GM21619 (cell line): ENCODE results near the gene SLC37A2.
"Not testable (repeated sequence)": the region's sequence is repeated elsewhere in the genome, so short reads cannot be mapped to it uniquely, and the experiment has no call there.

Experiments used
- ATAC-seq: cut with Tn5 transposase; IDR thresholded peaks from one replicate; pipeline ENCODE4 v1.9.1; 2021; ENCODE audit not compliant: unreplicated experiment

The SLC37A2 gene

DNA sequence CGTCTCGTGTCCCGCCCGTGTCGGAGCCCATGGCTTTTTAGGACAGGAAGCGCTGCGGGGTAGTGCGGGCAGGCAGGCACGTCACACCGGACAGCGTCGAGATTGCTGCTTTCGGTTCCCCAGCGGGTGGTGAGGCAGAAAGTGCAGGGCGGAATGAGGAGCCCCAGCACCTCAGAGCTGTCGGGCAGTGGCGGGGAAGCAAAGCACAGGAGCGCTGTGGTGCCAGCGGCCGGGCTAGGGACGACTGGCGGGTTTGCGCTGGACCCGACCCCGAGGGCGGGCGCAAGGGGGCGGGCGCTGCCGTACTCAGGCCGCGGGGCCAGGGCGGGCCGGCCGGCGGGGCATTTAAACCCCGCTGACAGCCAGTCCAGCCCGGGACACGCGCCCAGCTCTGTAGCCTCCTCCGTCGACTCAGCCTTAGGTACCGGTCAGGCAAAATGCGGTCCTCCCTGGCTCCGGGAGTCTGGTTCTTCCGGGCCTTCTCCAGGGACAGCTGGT lies at the start of gene SLC37A2:
Gene SLC37A2, plus strand, starts transcription at position 375 of the 498 bp plus-strand sequence. Its CDS starts 63 bp downstream, at position 438.
- peak; percentile 91 for ATAC-seq

DNA sequence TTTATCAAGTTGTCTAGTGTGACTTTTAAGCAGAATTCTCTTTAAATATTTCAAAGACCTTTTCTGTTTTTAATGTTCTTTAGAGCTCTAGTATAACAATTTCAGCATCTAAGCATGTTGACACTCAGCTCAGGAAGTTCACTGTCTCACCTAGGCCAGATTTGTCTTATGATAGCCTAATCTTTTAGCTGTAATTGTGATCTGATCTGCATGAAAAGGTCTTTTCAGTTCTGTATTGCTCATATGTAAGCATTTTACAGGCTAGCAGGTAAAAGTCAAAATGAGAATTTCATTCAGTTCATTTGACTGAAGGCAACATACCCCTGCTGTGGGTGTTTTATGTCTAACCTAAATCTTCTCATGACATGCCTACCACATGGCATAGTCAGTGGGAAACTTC lies 46.7 kb upstream of the SLC37A2 start:
- no peak for ATAC-seq

DNA sequence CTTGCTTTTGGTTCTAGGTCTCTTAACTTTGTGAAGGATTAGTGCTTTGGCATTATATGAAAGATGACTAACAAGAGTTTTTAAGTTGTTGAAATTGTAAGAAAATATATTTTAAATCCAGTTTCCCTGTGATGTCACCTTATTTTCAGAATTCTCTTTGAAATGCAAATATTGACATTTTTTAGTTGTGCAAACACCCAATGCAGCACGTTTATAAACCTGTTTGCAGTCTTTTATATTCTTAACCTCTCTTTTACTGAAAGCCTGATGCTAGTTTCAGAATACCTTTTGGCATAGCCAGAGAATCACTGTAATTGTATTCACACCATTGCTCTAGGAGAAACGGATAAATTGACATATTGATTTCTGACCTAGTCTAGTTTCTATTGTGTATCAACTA lies 42.8 kb upstream of the SLC37A2 start:
- ATAC-seq: no peak

DNA sequence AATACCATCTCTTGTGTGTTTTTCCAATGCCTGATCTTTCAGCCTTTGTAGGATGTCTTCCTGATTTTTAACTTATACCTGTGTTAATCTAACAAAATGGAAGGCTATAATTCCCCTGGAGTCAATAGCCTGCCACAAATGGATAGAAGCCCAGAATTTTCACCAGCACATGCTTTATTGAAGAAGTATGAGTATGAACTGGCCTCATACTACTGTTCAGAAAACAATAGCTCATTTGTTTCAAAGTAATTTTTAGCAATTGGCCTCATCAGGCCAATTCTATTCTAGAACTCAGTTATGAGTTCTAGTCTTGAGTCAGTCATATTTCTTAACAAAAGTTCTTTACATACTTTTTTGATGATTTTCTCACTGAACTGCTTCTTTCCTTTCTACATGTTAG lies 40.6 kb upstream of the SLC37A2 start:
- no peak for ATAC-seq

- no peak for ATAC-seq
Measured at GRCh38 chr11:125025968-125026367, 37.1 kb upstream of the SLC37A2 start.

DNA sequence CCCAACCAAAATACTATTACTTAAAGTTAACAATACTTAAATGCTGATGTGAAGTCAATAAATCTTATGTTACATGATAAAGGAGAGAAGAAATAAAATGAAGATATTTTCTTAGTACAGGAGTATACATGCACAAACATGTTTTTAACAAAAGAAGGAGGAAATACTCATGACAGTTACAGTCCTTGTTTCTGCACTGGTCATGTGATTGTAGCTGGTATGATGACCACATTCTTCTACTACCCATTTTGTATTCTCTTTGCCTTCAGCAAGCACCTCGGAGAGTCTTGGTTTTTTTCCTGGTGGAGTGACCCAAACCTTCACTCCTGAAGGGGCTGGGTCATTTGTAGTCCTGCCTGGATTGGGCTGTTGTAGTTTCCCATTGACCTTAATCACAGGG lies 33.7 kb upstream of the SLC37A2 start:
- ATAC-seq: not testable (repeated sequence)

DNA sequence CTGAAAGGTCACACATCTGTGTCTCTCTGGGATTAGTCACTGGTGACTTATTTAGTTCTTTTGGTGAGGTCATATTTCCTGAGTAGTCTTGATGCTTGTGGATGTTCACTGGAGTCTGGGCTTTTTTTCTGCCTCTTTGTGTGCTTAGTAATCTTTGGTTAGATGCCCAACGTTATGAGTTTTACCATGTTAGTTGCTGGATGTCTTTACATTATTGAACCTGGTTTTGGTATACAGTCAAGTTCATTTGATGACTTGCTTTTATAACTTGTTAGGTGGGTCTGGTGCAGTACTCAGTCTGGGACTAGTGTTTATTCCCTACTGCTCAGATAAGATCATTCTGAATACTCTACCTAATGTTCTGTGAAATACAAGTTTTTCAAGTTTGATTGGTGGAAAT lies 26.2 kb upstream of the SLC37A2 start:
- ATAC-seq: no peak

GRCh38 chr11:125049164-125049792 lies 13.8 kb upstream of the SLC37A2 start:
- ATAC-seq: no peak

DNA sequence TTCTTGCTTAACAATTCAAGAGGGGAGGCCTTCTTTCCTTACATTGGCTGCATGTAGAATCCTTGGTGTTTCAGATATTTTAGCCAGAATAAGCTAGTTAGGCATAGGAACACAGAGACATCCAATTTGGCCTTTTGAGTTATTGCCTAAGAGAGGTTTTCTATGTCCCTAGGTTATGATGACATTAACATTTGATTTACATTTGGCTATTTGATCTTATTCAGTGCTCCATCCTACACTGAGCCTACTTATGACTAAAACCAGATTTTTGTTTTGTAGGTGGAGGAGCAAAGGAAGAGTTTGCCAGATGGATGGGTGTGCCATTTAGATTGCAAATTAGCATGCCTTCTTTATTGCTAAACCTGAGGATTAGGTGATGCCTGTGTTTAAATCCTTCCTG lies 11.1 kb upstream of the SLC37A2 start:
- no peak for ATAC-seq

GRCh38 chr11:125053167-125053566 lies 9.9 kb upstream of the SLC37A2 start:
- ATAC-seq: no peak

DNA sequence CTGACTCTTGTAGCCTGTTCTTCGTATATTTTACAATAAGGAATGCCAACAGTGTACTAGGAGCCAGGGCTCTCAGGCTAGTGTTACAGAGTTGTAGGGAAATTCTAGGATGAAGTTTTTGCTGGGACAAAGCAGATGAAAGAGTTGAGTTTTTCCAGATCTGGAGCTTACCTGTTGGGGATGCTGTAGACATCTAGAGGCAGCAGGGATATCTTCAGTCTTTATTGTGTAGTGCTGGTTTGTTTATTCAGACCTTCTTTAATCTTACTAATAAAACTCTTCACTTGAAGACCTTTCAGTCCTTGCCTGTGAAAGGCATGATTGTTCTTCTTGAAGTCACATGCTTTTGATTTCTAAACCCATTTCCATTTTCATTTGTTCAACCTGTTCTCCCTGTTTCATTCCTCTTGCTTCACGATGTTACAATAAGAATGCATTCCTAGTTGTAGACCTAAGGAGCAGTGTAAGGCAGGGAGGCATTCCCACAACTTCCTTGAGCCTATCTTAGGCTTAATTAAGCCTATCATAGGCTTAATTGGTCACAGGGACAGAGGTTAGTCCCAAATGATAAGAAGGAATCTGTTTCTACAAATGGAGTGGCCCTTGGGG lies 7.9 kb upstream of the SLC37A2 start:
- ATAC-seq: no peak

DNA sequence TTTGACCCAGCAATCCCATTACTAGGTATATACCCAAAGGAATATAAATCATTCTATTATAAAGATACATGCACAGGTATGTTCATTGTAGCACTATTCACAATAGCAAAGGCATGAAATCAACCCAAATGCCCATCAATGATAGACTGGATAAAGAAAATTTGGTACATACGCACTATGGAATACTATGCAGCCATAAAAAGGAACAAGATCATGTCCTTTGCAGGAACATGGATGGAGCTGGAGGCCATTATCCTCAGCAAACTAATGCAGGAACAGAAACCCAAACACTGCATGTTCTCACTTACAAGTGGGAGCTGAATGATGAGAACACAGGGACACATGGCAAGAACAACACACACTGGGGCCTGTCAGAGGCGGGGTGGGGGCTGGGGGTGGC lies 7.0 kb upstream of the SLC37A2 start:
- ATAC-seq: not testable (repeated sequence)

DNA sequence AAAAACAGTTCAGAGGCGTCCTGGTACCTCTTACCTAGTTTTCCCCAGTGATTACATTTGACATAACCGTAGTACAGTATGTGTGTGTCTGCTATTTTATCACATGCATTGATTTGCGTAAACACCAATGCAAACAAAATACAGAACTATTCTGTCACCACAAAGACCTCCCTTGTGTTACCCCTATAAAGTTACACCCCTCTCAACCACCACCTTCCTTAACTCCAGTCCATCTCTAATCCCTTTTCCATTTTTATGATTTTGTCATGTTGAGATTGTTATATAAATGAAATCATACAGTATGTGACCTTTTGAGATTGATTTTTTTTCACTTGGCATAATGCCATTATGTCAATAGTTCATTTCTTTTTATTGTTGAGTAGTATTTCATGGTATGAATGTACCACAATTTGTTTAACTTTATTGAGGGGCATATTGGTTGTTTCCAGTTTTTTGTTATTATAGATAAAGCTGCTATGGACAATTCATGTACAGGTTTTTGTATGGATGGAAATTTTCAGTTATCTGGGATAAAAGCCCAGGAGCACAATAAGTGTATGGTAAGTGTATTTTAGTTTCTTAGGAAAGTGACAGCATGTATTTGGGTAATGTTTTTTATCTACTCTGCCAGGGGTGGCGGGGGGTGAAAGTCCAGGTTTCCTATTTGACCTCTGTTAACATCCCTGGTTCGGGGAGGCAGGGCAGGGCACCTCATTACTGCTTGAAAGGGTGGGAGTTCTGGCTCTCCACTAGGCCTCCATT lies 6.0 kb upstream of the SLC37A2 start:
- ATAC-seq: no peak

DNA sequence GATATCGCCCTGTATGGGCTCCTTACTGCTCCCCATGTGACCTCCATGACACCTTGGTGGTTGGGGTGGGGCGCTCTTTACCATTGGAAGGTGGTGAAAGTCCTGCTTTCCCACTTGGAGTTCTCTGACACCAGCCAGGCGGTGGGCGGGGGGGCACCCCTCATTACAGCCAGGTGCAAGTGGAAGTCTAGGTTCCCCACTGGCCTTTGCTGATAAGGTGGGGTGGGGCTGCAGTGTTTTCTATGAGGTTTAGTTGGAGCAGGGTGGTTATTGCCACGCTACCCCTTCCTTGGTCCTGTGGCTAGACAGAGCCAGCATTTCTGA lies 5.5 kb upstream of the SLC37A2 start:
- ATAC-seq: no peak

DNA sequence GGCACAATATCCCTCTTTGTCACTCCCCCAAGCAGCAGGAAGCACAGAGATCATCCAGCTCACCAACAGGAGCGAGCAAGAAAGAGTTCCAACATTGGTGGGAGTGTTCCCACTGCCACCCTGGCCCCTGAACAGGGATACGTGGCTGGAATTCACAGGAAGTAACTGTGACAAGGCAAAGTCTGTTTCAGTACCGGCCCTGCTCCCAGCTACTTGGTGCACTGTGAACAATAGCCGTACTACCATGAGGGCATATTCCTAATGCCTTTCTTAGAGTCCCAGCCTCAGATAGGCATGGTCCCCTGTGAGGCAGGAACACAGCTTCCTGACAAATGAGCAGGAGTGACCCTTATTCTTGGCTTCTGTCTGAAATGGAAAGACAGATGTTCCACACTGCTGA lies 1.8 kb upstream of the SLC37A2 start:
- ATAC-seq: no peak

- peak; percentile 2 for ATAC-seq
Measured at GRCh38 chr11:125062218-125062930, 731 bp upstream of the SLC37A2 start.

DNA sequence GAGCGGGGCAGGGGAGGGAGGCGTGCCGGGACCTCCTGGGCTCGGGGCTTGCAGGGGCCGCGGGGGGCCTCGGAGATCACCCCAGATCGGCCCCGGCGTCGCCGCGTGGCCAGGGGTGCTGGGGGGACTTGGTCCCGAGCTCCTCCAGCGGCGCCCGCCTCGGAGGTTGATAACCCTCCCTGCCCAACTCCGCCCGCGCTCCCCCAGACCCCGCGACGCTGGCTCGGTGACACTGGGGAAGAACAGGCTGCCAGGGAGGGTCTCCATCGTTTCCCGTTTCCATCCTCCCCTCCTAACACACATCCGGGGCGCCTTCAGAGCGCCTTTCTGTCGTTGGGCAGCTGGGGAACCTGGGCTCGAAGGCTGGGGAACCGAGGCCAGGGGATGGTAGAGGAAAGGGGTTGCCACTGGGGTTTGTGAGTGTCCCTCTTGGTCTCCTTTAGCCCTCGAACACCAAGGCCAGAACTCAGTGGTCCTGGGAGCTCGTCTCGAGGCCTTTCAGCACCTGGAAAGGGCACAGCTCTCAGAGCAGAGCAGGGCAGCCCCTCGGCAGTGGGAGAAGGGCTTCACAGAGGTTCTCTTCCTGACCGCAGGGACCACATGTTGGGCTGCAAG lies 431 bp downstream of the SLC37A2 start:
- ATAC-seq: peak; percentile 22

DNA sequence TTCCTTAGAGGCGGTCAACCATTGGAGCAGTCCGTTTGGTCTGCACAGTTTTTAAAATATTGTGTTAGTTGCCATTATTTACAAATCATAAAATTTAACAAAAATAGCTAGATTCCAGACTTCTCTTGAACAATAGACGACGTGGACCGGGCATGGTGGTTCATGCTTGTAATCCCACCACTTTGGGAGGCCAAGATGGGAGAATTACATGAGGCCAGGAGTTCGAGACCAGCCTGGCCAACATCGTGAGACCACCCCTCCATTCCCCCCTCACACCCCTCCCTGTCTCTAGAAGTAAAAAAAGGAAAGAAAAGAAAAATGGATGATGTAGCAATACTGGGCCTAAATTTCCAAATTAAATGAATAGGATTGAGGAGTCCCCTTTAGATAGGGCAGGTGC lies 965 bp downstream of the SLC37A2 start:
- no peak for ATAC-seq

DNA sequence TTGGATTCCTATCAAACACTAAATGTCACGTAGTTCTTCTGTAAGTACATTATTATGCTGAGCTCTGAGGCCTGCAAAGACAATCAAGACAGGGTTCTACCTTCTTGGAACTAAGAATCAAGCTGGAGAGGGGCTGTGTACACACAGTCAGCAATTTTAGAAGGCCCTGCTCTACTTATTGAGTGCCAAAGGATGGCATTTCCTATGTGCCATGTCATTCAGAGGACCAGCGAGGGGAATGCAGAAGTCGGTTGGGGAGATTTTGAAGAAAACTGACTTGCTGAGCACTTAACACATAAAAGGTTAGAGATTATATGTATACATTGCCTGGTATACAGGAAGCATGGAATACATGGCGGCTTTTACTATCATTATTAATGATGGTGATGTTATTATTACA lies 5.3 kb downstream of the SLC37A2 start:
- no peak for ATAC-seq

DNA sequence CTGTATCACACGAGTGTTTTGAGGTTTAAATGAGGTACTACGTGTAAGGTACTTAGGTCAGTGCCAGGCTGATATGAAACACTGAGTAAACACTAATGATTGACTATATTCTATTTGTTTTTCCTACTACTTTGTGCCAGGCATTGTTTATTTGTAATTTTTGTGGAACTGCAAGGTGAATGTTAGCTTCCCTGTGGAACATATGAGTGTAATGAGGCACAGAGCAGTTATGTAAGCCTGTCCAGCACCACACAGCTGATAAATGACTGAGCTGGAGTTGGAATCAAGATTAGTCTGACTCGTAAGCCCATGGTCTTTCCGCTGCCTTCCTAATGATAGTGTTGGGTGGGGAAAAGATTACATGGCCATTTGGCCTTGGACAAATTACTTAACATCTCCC lies 5.9 kb downstream of the SLC37A2 start:
- ATAC-seq: no peak

- ATAC-seq: no peak
Measured at GRCh38 chr11:125069796-125070195, 6.7 kb downstream of the SLC37A2 start.
